Renal cortical epithelial cell (primary cell): Measurements from ENCODE around the gene SV2C. TPM values are rescaled to one million over a fixed set of nuclear protein-coding genes. Genes with fewer than 3 reads are reported as not detected.

Experiments
- DNase-seq: peaks from one replicate; pipeline ENCODE4 v3.0.0-alpha.2; 2011; ENCODE audit warnings: low read depth
- total RNA-seq: library from RNA; depleted of rRNA; stranded (reverse); fragments of >200 nt; gene quantifications from 2 replicates; pipeline ENCODE4 v1.2.3, GENCODE V29; 2014

The SV2C gene
- total RNA-seq, 1 donor from 2014 or later, result not detected

DNA sequence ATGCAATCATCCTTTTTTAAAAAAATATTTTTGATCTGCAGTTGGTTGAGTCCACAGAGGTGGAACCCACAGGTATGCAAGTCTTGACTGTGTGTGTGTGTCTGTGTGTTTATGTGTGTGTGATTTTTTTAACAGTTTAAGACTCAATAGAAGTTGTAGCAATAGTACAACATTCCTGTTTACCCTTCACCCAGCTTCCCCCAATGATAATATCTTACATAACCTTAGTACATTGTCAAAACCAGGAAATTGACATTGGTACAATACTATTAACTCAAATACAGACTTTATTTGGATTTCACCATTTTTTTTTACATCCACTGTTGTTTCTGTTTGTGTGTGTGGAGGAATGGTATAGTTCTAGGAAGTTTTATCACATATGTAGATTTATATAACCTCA, 81.8 kb downstream of the SV2C start:
- DNase-seq, result no peak

DNA sequence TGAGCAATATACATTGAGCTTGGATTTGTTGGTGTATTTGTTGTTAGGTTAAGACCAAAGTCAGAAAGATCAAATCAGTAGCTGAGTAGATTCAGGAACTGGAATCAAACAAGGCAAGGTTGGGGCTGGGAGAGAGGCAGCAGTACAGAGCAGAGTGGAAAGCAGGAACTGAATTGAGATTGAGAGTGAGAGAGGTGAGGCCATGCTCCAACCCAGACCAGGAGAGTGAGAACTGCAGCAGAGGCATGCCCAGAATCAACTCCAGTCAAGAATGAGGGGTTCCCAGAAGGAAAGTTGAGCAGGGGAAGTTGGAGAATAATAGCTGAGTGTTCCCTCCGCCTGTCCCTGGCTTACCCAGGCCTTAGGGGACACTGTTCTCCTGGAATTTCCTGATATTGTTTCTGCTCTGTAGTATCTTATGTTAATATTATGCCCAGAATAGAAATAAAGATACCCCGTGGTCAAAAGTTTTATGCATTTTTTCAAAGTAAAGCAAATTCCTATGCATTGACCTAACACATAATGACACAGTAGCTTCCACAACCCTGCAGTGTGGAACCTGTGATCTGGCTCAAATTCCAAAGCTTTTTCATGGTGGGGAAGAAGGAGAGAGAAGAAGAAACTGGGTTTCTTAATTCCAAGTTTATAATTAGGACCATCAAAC, 82.7 kb downstream of the SV2C start:
- DNase-seq, result no peak

DNA sequence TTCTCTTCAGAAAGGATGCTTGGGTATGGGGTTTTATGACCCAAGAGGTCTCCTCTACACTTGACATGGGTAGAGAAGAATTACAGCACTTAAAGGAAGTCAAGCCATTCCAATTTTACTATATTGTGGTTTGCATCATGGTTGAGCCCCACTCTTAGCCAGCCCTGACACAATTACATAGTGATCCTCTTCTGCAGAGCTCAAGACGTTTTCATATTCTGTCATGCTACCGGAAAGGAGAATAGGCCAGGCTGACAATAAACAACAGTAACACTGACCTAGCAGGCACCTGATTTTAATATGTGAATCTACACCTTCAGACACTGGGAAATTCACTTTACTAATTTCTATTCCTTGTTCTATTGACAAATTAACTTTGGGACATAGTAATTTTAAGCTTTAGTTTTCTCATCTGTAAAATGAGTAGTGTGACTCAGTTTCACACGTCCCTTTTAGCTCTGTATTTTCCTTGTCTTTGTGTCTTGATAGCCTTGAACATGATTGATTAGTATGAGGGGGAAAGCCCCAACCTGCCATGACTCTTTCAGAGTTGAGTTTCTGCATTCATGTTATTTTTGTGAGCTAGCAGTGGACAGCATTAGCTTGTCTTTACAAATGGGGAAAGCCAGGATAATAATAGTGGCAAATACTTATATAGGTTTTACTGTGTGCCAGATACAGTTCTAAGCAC, 83.8 kb downstream of the SV2C start:
- no peak for DNase-seq

DNA sequence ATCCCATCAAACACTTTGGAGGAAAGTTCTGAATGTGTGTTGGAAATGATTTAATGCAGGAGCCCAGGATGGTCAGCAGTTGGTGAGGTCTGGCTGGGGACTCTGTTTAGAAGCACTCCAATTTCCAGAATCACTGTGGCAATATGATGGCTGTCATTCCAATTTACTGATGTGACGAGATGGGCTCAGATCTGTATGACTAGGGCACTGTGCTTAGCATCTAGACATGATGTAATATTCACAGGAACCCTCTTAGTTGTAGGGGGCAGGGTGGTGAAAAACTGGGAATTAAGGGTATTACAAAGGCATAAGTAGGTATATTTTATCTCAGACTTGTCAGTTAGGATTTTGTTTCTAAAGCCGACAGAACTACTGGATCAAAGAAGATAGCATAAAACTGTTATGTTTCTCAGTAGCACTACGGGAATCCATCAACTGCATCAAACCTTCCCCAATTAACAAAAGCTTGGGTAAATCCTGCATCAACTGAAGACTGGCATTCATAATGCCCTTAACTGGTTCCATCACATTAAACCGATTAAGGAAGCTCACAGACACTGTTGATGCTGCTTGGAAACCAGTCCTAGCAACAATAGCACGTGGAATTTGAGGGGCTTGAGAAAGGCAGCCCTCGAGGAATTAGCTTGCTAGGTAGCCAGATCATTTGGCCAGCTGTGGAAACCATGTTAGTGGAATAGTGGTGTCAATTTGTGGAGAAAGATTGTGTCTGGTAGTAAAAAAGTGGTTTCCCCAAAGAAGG, 86.1 kb downstream of the SV2C start:
- DNase-seq, result no peak

DNA sequence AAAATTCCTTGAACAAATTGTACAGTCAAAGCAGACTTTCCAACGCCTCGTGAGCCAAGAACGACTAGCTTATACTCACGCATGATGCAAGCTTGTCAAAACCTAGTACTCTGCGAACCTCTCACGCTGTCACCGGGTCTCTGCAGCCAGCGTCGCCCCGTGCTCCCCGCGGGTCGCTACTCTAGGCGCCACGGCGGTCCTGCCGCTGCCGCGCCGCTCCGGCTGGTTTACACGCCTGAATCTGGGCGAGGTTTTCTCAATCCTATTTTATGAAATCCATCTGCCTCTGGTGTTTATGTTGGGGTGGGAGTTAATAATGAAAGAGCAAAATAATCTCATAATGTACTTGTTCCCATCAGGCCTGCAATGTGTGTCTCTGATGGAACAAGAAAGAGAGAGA, 90.9 kb downstream of the SV2C start:
- no peak for DNase-seq

DNA sequence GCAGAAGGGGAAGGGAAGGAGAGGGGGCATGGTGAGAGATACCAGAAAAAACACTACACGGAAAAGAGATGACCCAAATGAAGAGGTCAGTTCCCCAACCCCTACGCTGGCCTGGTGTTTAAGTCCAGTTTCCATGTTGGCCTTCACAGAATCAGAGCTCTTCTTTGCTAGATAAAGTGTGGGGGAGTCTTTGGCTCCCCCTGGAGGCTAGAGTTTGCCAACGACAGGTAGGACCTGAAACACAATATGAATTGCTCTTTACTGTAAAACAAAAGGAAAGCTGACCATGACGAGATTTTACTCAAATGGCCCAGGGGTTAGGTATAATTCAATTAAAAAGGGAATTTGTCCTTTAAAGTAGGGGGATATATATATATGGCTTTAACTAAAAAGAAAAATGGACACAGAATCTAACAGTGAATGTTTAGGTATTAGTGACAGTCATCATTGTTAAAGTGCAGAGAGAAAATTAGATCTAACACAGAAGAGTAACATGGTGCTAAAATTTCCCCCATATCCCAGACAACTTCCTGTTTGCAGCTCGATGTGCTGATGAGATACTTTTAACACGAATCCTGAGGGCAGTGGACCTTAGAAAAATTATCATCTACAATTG, 92.0 kb downstream of the SV2C start:
- peak; percentile 39 for DNase-seq

DNA sequence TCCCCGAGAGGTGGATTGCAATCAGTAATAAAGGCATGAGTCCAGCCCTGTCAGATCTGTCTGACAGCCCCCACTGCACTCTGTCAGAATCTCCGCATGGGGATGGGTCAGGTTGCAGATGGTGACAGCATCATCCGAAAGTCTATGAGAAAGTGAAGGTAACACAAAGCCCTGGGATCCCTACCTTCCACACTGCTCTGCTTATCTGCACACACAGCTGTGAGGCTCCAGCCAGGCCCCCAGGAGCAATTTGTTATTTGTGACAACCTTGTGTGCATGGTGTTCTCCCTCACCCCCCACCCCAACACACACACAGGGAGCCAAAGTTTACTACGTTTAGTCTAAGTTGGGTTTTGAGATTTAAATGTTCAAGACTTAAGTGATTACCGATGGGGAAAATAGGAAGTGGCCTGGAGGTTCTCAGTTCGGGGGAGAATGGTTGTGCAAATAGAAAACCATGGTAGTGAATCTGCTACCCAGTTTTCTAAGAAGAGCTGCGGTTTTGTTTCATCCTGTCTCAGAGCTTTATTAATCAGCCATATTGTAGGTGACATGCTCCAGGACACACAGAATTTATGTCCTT, 92.7 kb downstream of the SV2C start:
- DNase-seq, result no peak

DNA sequence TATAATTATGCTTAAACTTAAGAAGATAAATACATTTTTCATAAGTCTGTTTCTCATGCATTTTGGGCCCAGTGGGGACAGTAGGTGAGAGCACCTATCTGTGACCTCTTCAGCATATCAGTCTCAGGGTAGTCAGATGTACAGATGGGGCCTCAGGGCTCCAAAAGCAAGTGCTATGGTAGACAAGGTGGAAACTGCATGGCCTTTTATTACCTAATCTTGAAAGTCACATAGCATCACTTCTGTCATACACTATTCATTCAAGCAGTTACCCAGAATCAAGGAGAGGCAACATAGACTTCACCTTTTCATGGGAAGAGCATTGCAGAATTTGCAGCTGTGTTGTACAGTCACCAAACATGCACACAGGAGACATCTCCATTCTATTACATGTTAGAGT, 94.8 kb downstream of the SV2C start:
- DNase-seq, result no peak

DNA sequence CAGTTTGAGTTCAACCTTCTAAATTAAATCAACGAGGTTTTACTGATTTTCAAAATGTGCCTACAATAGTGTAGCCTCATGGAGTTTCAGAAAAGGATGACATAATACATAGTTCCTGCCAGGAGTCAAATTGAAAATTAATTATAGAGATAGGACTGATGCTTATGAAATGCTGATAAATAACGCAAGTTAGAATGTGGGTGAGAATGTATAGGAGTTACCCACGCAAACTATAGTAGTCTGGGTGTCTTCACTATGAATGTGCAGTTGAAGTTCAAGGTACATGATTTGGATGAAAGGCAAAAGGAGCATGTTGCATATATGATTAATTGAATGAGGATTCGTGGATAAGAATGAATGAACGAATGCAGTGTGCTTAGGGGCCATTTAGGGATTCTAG, 95.7 kb downstream of the SV2C start:
- no peak for DNase-seq

DNA sequence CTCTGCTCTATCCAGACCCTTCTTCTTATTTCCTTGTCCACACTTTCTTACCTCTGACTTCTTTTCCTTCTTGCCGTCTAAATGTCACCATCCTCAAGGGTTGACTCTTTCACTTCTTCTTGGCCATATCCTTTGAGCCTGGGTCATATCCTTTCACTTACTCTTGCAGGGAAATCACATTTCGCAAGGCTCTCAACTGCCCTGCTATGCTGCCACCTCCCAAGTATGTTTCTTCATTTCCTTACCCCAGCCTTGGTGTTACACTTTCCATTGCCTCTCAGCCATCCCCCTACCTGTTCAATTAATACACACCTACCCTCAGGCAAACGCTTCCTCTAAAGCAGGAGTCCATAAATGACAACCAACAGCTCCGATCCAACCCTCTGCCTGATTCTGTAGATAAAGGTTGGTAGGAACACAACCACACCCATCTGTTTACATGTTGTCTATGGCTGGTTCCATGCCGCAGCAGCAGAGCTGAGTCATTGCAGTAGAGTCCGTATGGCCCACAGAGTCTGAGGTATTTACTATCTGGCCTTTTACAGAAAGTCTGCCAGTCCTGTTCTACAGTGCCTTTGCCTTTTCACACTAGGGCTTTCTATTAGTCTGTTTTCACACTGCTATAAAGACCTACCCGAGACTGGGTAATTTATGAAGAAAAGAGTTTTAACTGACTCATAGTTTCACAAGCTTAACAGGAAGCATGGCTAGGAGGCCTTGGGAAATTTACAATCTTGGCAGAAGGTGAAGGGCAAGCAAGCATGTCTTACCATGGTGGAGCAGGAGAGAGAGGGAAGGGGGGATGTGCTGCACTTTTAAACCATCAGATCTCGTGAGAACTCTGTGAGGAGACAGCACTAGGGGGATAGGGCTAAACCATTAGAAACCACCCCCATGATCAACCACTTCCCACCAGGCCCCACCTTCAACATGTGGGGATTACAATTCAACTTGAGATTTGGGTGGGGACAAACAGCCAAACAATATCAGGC, 97.9 kb downstream of the SV2C start:
- peak; percentile 77 for DNase-seq

DNA sequence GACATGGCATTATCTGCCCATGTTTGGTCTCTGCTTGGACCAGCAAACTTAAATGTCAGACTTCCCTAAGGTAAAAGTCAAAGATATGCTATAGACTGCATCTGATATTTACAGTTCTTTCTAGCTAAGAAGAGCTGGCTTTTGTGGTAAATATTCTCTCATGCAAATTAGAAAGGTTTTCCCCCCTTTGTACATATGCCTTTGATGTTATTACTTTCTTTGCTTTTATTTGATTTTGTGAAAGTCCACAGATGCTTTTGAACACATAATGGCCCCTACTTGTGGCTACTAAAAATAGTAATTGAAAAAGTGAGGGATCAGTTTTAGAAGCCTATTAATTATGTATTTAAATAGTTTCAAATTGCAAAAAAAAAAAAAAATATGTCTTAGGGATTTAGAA, 104.2 kb downstream of the SV2C start:
- DNase-seq, result no peak

DNA sequence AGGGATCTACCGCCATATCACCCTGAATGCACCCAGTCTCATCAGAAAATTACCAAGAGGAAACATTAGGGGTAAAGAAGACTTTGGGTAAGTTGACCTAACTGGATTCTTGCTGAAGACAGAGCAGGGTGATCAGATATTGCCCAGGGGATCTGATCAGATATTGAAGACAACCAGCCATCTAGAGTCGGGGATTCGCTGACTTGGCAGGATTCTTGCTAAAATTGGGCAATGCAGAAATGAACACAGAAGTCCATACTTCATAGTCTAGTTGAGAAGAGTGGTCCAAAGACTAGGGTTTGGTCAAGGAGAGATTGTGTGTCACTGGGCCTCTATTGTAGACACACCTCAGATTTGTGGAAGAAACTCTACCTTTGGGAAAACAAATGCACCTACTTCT, 107.2 kb downstream of the SV2C start:
- no peak for DNase-seq

DNA sequence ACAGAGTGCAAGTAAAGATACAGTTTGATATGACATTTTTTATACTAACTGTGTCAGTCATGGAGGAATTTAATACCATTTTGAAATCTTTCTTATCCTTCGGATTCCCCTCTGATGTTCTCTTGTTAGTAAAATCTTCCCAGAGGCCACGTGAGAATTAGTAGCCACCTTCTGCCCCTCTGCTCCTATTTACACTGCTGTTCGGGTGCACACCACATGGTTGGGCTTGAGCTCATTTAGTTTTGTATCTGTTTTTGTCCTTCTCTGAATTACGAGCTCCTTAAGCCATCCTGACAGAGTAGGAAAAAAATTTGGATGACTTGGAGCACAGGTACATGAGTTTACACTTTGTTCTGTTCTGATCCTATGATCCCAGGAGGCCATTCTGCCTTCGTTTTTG, 109.7 kb downstream of the SV2C start:
- DNase-seq, result no peak

DNA sequence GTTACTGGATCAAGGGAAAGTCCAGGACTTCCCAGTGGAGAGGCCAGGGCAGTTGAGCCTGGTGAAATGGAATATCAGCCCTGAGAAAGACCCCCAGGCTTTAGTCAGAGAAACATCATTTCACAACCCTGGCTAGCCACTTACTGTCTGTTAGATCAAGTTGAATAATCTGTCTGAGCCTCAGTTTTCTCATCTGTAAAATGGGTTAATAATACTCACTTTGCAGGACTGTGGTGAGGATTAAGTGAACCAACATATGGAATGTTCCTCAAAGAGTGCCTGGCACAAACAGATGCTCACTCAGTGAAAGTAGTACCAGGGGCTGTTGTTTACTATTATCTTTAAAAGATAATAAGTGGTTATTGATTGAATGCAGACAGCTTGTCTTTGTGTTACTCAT, 110.5 kb downstream of the SV2C start:
- no peak for DNase-seq

DNA sequence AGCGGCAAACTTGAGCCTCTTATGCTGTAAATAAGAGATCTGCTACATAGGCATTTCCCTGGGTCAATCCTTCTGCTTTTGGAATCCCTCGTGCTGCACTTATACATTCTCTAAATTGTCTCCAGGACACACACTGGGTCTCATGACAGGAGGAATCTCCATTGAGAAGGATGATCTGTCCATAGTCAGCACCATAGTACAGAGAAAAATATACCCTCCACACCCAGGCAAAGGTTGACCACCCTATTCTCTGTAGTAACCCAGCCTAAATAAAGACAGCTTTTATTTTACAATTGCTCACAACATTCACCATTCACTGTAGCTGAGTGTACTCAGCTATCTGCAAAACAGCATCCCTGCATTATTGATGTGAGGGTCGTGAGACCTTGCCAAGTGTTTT, 111.2 kb downstream of the SV2C start:
- no peak for DNase-seq

DNA sequence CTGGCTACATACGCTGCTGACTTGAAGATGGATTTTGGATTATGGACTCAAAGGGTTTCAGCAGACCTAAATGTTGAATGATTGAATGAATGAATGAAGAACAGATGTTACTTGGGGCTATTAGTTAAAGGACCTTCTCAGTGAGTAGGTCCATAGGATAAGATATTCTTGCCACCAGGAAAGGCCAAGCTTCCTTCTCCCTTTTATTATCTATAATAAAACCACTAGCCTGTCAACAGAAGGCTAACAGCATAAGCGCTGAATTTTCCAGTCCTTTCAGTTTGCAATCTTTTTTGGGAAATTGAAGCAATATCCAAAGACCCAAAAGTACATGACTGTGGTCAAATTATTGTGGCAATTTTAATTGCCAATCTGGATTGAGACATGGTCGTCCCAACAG, 113.3 kb downstream of the SV2C start:
- no peak for DNase-seq

DNA sequence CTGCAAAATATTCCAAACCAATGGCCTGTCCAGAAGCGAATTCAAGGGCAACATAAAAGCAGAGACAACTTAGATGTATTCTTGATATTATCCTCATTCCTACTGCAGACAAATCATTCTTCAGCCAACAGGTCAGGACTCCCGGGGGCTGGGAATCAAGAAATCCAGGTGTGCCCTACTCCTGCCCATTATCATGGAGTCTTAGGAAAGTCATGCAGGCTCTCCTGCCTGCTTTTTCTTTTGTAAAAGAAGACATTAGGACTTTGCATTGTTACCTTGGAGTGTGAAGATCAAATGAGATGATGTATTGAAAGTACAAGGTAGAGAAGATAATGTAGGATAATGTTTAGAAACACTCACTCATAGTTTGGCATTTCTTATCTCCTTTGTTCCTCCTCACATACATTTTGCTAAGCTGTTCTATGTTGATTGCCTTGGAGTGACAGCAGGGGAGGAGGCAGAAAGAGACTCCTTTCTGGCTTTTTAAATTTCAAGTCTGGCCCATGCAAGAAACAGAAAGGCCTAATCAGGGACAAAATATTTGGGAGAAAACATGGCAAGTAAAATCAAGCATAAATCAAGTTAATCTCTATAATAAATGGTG, 113.8 kb downstream of the SV2C start:
- no peak for DNase-seq

DNA sequence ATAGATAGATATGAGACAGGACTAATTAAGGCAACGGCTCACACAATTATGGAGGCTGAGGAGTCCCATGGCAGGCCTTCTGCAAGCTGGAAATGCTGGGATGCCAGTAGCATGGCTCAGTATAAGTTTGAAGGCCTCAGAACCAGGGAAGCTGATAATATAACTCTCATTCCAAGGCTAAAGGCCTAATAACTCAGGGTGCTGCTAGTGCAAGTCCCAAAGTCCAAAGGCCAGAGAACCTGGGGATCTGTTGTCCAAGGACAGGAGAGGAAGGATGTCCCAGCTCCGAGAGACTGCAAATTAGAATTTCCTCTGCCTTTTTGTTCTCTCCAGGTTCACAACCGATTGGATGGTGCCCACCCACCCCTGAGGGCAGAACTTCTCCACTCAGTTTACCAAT, 114.5 kb downstream of the SV2C start:
- DNase-seq, result no peak

DNA sequence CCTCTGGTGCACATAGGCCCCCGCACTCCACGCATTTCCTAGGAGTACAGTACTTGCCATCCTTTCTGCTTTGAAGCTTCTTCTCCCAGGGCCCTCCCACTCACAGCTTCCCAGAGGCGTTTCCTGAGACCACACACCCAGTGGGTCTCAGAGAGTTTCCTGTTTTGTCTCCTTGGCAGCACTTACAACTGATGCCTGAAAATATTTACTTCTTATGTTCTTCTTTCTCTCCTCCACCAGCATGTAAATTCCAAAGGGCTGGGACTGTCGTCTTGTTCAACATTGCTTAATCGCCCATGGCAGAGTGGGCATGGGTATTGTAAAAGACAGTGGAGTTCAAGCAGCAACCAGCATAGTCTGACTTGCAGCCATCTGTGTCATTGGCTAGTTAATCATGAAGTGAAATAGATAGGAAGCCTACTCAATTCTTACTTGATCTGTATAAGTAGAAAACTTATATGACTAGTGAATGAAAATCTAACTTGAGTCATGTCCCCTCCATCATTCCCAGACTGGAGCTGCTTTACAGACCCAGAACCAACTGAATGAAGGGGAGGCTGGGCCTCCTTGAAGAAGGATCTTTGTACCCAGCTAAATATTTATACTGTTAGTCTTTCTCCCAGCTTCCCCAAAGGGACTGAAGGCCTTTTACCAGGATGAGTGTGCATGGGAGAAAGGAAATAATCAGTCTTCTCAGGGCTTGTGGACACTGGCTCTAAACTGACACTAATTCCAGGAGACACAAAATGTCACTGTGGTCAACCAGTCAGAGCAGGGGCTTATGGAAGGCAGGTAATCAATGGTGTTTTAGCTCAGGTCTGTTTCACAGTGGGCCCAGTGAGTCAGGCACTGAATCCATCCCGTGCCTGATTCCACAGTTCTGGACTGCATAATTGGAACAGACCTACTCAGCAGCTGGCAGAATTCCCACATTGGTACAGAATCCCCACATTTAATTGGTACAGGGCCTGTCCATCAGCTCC, 116.4 kb downstream of the SV2C start:
- DNase-seq, result peak; percentile 21
